ENCODE data around the gene CLDN18. TPM values are rescaled to one million over a fixed set of nuclear protein-coding genes. Genes with fewer than 3 reads are reported as not detected.

Gene CLDN18
- total and polyA plus RNA-seq, 2 donors (not counting 3 experiments of a cell fraction or from before 2014, with no cell fraction given) = not detected

DNA sequence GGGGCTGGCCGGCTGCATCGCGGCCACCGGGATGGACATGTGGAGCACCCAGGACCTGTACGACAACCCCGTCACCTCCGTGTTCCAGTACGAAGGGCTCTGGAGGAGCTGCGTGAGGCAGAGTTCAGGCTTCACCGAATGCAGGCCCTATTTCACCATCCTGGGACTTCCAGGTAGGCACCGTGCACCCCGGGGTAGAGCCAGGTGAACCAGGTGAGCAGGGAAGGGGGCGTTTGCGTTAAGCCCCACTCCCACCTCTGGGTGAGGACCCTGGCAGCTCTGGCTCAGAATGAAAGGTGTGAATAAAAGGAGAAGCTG lies 267 bp downstream of the CLDN18 start:
- no peak for DNase-seq (ENCODE audit: low read depth, low spot score)

More for the DNA sequence above, 267 bp downstream of the CLDN18 start:
- ChIA-PET CTCF (no interaction called here), POLR2A (no interaction called here)
- dilution Hi-C loops (cut with MboI; ENCODE audit: extremely low pct_ligation_motif_present, low sequenced_read_pairs) = no loop called here
- Histone ChIP-seq H3K36me3 (ENCODE audit: control insufficient read depth in 2 of 2, extremely low read depth in 1 of 2, insufficient read depth in 2 of 2, low read length in 2 of 2) (no peaks in the 10 kb centered on the region), H3K4me3 (replicated peaks in 1 of 3; ENCODE audit: insufficient read depth in 1 of 3, low read depth in 1 of 3, low read length in 3 of 3) (no peak overlapping the region), H2AFZ (ENCODE audit: low read depth, low read length) (no peak overlapping the region), H3K4me2 (ENCODE audit: insufficient read depth, low read length) (no peak overlapping the region), H3K27me3 (ENCODE audit: control insufficient read depth in 2 of 2, insufficient read depth in 2 of 2, low read length in 2 of 2) (no peaks in the 10 kb centered on the region), H3K9me1 (replicated peaks; ENCODE audit: control insufficient read depth, extremely low read depth, insufficient read depth, low read length) (no peaks in the 10 kb centered on the region), H3K4me1 (ENCODE audit: control insufficient read depth, extremely low read depth, insufficient read depth, low read length) (no peaks in the 10 kb centered on the region), H3K27ac (ENCODE audit: insufficient read depth, low read depth, low read length) (no peak overlapping the region), H4K20me1 (replicated peaks; ENCODE audit: control insufficient read depth, extremely low read depth, insufficient read depth, low read length) (no peaks in the 10 kb centered on the region), H3K9me3 (replicated peaks; ENCODE audit: control insufficient read depth, insufficient read depth, low read length) (no peaks in the 10 kb centered on the region), H3K9ac (replicated peaks; ENCODE audit: extremely low read depth, insufficient read depth, low read length) (no peak overlapping the region), H3K79me2 (ENCODE audit: control insufficient read depth, insufficient read depth, low read length) (no peaks in the 10 kb centered on the region)
- TF ChIP-seq EZH2 (IDR thresholded peaks at IDR 0.05; ENCODE audit: borderline replicate concordance, low read depth, low read length, severe bottlenecking) (no peak), POLR2AphosphoS5 (IDR thresholded peaks at IDR 0.05; ENCODE audit: insufficient read depth, low read depth, low read length) (no peak), GATA2 (IDR thresholded peaks at IDR 0.05; ENCODE audit: insufficient read depth, insufficient read length, low read depth, low read length) (no peak), MYC (IDR thresholded peaks at IDR 0.05; ENCODE audit: low read depth, low read length) (no peak), POLR2A (IDR thresholded peaks at IDR 0.05; ENCODE audit: low read depth, low read length) (no peak), FOS (IDR thresholded peaks at IDR 0.05; ENCODE audit: borderline replicate concordance, insufficient read depth, low read length) (no peak), JUN (IDR thresholded peaks at IDR 0.05; ENCODE audit: borderline replicate concordance, insufficient read depth, insufficient read length, low read depth) (no peak)
- TF ChIP-seq, protein P1, sequence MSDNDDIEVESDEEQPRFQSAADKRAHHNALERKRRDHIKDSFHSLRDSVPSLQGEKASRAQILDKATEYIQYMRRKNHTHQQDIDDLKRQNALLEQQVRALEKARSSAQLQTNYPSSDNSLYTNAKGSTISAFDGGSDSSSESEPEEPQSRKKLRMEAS (IDR thresholded peaks at IDR 0.05; ENCODE audit: insufficient read depth, insufficient read length) = no peak
- TF ChIP-seq, protein P2, sequence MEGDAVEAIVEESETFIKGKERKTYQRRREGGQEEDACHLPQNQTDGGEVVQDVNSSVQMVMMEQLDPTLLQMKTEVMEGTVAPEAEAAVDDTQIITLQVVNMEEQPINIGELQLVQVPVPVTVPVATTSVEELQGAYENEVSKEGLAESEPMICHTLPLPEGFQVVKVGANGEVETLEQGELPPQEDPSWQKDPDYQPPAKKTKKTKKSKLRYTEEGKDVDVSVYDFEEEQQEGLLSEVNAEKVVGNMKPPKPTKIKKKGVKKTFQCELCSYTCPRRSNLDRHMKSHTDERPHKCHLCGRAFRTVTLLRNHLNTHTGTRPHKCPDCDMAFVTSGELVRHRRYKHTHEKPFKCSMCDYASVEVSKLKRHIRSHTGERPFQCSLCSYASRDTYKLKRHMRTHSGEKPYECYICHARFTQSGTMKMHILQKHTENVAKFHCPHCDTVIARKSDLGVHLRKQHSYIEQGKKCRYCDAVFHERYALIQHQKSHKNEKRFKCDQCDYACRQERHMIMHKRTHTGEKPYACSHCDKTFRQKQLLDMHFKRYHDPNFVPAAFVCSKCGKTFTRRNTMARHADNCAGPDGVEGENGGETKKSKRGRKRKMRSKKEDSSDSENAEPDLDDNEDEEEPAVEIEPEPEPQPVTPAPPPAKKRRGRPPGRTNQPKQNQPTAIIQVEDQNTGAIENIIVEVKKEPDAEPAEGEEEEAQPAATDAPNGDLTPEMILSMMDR (IDR thresholded peaks at IDR 0.05; ENCODE audit: extremely low read depth in 1 of 2, insufficient read depth in 1 of 2, low read depth in 1 of 2, low read length in 2 of 2) = no peak
- intact Hi-C loops (cut with micrococcal nuclease) = no loop called here
- no TSS peak for BruUV-seq (replicated peaks)
- no peak for FAIRE-seq
